ENCODE data around the gene ADAMTS17. TPM values are rescaled to one million over a fixed set of nuclear protein-coding genes. Genes with fewer than 3 reads are reported as not detected.

ADAMTS17 gene
- total and polyA plus RNA-seq, 8 donors, result 0.31 to 14.3 (median 6.3) TPM

- H3K9me3 ChIP-seq, result no peaks in the 10 kb centered on the region
- DNase-seq, result no peak
- WGBS, 5 donors, result 68 to 83% (median 78%) methylated on average over 16 of the region's 16 CpGs
- no peak overlapping the region for H3K4me3 ChIP-seq
- no peak overlapping the region for H3K27ac ChIP-seq
- no peaks in the 10 kb centered on the region for H3K27me3 ChIP-seq
- no peak for TF ChIP-seq POLR2AphosphoS5 (IDR thresholded peaks at IDR 0.05)
- H3K36me3 ChIP-seq, result peaks cover 0 to 4% (median 0%) of the 10 kb centered on the region in 4 donors
- intact Hi-C loops (cut with DNase I; ENCODE audit: low total_unique reads), result no loop called here
- no peaks in the 10 kb centered on the region for H3K4me1 ChIP-seq
Observed at GRCh38 chr15:100002086-100002620, 339.6 kb downstream of the ADAMTS17 start.

- H3K27me3 ChIP-seq, result no peaks in the 10 kb centered on the region
- no peak overlapping the region for H3K4me3 ChIP-seq
- H3K9me3 ChIP-seq, result no peaks in the 10 kb centered on the region
- H3K27ac ChIP-seq, result no peak overlapping the region
- intact Hi-C loops (cut with DNase I; ENCODE audit: low total_unique reads), result no loop called here
- peaks cover 0 to 4% (median 0%) of the 10 kb centered on the region in 4 donors for H3K36me3 ChIP-seq
- TF ChIP-seq CTCF (IDR thresholded peaks at IDR 0.05), result no peak
- TF ChIP-seq POLR2AphosphoS5 (IDR thresholded peaks at IDR 0.05), result no peak
- TF ChIP-seq POLR2A (IDR thresholded peaks at IDR 0.05), result no peak
- TF ChIP-seq EP300 (IDR thresholded peaks at IDR 0.05), result no peak
- DNase-seq, result no peak
- H3K4me1 ChIP-seq, result no peaks in the 10 kb centered on the region
- 85 to 96% (median 87%) methylated on average over 10 of the region's 10 CpGs for WGBS, 5 donors
Observed at GRCh38 chr15:100001405-100001804, 340.4 kb downstream of the ADAMTS17 start.

- Histone ChIP-seq H3K27me3 (no peaks in the 10 kb centered on the region), H3K27ac (no peak overlapping the region), H3K4me3 (no peak overlapping the region), H3K9me3 (no peaks in the 10 kb centered on the region), H3K4me1 (no peaks in the 10 kb centered on the region), H3K36me3 (peaks cover 0 to 4% (median 0%) of the 10 kb centered on the region in 4 donors)
- WGBS, 5 donors, result 82 to 89% (median 86%) methylated on average over 19 of the region's 19 CpGs
- TF ChIP-seq CTCF (IDR thresholded peaks at IDR 0.05), result no peak
- TF ChIP-seq POLR2AphosphoS5 (IDR thresholded peaks at IDR 0.05), result no peak
- no peak for TF ChIP-seq POLR2A (IDR thresholded peaks at IDR 0.05)
- TF ChIP-seq EP300 (IDR thresholded peaks at IDR 0.05), result no peak
- no peak for DNase-seq
- intact Hi-C loops (cut with DNase I; ENCODE audit: low total_unique reads), result no loop called here
Observed at GRCh38 chr15:99999282-100000070, 342.3 kb downstream of the ADAMTS17 start.

- TF ChIP-seq EP300 (IDR thresholded peaks at IDR 0.05) (no peak), POLR2AphosphoS5 (IDR thresholded peaks at IDR 0.05) (no peak), CTCF (IDR thresholded peaks at IDR 0.05) (no peak), POLR2A (IDR thresholded peaks at IDR 0.05) (no peak)
- 83 to 95% (median 93%) methylated on average over 10 to 12 of the region's 12 CpGs for WGBS, 5 donors
- no peaks in the 10 kb centered on the region for H3K4me1 ChIP-seq
- H3K9me3 ChIP-seq, result no peaks in the 10 kb centered on the region
- intact Hi-C loops (cut with DNase I; ENCODE audit: low total_unique reads), result no loop called here
- DNase-seq, result peak in 1 of 2 donors; percentile 24
- H3K36me3 ChIP-seq, result peaks cover 0 to 4% (median 0%) of the 10 kb centered on the region in 4 donors
- no peaks in the 10 kb centered on the region for H3K27me3 ChIP-seq
- no peak overlapping the region for H3K27ac ChIP-seq
- H3K4me3 ChIP-seq, result no peak overlapping the region
Observed at GRCh38 chr15:99998661-99999101, 343.1 kb downstream of the ADAMTS17 start.
